ENCODE data around the gene ZNF221.

The ZNF221 gene

DNA sequence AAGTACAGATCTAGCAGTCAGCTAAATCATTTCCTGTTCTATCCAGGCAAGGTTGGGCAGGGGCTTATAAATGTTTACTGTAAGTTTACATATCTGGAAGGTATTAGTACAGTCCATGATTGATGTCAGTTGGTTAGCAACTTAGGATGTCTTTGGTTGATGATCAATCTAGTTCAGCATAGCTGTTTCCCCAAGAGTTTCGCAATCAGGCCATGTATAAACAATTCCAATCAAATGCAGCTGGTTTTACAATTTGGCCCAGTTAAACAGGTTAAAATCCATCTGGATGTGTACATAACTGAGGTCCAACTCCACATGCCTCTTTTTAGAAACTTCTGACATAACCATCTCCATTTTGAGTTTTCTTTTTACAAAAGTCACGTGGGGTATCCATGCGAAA lies 6.9 kb downstream of the ZNF221 start:
- DNase-seq (ENCODE audit: low spot score), result peak; percentile 59

GRCh38 chr19:43960411-43960810 lies 9.4 kb downstream of the ZNF221 start:
- no peak for DNase-seq (ENCODE audit: low spot score)

DNA sequence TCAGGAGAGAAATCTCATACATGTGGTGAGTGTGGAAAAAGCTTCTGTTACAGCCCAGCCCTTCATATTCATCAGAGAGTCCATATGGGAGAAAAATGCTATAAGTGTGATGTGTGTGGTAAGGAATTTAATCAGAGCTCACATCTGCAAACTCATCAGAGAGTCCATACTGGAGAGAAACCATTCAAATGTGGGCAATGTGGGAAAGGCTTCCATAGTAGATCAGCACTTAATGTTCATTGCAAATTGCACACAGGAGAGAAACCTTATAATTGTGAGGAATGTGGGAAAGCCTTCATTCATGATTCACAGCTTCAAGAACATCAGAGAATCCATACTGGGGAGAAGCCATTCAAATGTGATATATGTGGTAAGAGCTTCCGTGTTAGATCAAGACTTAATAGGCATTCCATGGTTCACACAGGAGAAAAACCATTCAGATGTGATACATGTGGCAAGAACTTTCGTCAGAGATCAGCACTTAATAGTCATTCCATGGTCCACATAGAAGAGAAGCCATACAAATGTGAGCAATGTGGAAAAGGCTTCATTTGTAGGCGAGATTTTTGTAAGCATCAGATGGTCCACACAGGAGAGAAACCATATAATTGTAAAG lies 15.2 kb downstream of the ZNF221 start:
- DNase-seq (ENCODE audit: low spot score), result no peak

- DNase-seq (ENCODE audit: low spot score), result no peak
Observed at GRCh38 chr19:43976732-43977131, 25.7 kb downstream of the ZNF221 start.

DNA sequence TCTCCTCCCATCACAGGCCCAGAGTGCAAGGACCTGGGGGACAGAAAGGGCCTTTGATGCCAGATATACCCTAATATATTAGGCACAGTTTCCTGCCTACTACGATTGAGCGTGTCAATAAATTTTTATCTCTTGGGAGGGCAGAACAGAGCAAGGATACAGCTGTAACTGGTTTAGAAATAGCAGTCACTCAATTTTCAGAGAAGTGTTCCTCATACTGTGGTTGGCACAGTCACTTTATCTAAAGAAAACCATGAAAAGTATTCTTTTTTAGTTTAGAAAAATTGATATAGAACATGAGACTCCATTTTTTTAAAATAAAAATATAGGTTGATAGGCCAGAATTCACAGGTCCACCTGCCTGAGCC lies 32.5 kb downstream of the ZNF221 start:
- no peak for DNase-seq (ENCODE audit: low spot score)

GRCh38 chr19:43983912-43984686 lies 33.1 kb downstream of the ZNF221 start, which contains the start of gene ZNF155:
Gene ZNF155 (plus strand): TSS chr19:43984188. CDS start chr19:43988544, 4,356 bp downstream.
- peak; percentile 88 for DNase-seq (ENCODE audit: low spot score)

DNA sequence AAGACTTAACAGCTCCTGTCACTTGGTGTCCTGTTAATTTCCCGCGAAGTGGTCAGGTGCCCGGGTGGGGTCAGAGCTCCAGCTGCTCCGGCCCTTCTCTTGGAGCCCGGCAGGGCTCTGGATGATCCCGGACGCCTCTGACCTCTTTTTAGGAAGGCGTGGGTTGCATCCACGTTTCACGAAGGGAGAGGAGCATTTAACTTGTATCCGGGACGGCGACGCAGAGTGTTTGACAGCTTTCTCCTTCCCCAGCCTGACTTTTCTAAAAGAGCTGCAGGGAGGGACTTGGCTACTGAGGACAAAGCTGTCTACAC lies 33.6 kb downstream of the ZNF221 start:
- peak; percentile 7 for DNase-seq (ENCODE audit: low spot score)

DNA sequence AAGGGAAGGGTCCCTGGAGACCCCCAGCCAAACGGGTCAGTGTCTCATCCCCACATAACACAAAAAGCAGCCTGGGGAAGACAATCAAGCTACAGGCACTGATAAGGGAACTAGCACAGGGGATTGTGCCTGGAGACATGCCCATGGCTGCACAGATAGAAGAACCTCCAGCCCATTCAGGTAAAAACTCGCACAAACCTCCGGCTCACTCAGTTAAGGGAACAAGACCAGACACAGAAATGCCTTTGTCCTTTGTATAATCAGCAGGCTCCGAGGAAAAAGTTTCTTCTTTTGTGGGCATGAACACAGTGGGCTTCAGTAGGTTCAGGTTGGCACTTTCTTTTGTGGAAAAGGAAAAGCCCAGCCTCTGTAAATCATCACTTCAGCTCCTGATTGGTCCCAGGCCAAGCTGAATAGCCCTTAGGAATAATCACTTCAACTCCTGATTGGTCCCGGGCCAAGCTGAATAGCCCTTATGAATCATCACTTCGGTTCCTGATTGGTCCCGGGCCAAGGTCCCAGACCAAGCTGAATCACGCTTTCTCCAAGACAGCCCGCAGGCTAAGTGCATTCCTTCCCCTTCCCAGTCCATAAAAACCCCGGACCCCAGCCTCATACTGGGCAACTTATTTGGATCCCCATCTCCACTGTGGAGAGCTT lies 46.7 kb downstream of the ZNF221 start:
- peak; percentile 12 for DNase-seq (ENCODE audit: low spot score)

DNA sequence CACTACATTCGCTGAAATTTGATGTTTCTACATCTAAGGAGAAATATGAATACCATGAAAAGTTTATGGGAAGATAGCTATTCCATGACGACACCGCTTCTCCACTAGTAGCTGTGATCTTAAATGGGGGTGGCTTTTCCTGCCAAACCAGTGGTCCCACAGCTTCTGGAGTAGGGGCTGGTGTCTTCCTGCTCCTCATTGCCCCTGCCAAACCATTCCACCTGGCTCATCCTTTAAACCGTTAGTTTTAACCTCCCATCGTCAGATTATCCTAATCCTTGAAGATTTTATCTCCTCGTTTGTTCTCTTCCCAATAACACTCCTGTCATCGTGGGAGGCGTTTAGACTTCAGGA lies 51.2 kb downstream of the ZNF221 start:
- no peak for DNase-seq (ENCODE audit: low spot score)

DNA sequence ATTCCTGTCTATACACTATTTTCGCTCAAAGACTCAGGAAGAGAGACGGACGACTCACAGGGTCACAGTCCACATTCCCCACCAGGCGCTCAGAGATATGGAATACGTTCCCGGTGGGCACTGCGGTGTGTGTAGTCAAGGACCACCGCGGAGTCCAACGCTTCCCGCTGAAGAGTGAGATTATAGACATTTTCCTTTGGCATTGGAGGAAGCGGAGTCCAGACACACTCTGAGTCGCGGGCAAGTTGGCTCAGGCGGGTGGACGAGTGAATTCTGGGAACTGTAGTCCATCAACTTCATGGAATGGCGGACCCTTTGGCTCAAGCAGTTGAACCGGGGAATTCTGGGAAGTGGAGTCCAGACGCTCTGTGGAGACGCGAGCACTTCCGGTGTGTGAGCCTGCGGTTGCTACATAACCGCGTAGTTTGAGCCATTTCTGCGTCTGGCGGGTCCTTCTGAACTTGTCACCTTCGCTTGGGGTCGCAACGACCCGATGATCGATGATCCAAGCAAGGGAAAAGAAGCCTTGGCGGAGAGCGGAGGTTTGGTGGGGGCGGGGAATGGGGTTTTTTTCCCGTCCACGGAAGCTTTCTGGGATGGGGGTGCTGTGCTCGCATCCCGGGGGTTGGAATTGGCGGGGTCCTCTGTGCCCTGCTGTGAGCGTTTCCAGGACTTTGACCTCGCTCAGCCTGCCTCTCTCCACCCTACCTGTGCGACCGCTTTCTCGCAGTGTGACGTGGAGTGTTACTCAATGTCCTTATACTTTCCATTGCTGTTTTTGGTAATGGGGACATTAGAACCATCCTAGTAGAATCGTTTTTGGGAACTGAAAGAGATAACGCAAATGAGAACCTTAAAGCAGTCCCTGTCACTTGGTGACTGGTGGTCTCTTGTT lies 51.8 kb downstream of the ZNF221 start, which contains the start of gene ZNF230:
Gene ZNF230 (plus strand): TSS at position 392 of the 895 bp plus-strand sequence. CDS start 4,122 bp downstream, outside the sequence.
- peak; percentile 90 for DNase-seq (ENCODE audit: low spot score)

GRCh38 chr19:44003461-44004009 lies 52.5 kb downstream of the ZNF221 start:
- DNase-seq (ENCODE audit: low spot score), result peak; percentile 7

- DNase-seq (ENCODE audit: low spot score), result no peak
Observed at GRCh38 chr19:44005973-44006372, 54.9 kb downstream of the ZNF221 start.

- no peak for DNase-seq (ENCODE audit: low spot score)
Observed at GRCh38 chr19:44007473-44007872, 56.4 kb downstream of the ZNF221 start.

GRCh38 chr19:44010468-44010867 lies 59.4 kb downstream of the ZNF221 start:
- no peak for DNase-seq (ENCODE audit: low spot score)

All from AG08396 (cell line).